Measurements from ENCODE around the gene ST7. TPM values are rescaled to one million over a fixed set of nuclear protein-coding genes. Genes with fewer than 3 reads are reported as not detected.

ST7 gene
- total RNA-seq, 1 donor from 2014 or later, result 22.1 TPM

DNA sequence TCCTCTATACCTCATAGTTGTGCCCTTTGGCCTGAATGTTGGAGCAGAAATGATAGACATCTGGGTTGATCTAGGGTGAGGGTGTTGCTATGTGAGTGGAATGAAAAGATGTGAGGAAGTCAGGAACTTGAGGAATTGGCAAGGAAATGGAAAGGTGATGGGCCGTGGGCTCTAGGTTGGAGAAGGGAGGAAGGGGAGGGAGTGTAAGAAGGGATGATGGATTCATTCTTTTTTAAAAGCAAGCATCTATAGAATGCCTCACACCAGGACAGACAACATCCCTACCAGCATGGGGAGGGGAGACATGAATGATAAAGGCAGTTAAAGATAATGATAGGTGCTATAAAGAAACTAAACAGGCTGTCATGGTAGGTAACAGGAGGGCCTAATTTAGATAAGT is 201.4 kb downstream of the ST7 start:
- no peak for DNase-seq (ENCODE audit: low spot score)

DNA sequence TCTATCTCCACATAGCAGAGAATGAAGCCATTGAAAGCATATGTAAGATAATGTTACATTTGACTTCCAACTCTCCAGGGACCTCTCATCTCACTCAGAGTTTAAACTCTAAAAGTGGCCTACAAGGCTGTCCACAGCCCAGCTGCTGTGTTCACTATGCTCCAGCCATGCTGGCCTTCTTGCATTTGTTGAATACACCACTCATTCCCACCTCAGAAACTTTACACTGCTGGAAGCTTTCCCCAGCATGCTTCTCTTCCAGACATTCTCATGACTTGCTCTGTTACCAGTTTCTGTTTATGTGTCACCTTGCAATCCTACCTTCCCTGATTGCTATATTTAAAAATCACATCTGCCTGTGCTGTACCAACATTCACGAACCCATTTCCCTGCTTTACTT is 202.4 kb downstream of the ST7 start:
- no peak for DNase-seq (ENCODE audit: low spot score)

DNA sequence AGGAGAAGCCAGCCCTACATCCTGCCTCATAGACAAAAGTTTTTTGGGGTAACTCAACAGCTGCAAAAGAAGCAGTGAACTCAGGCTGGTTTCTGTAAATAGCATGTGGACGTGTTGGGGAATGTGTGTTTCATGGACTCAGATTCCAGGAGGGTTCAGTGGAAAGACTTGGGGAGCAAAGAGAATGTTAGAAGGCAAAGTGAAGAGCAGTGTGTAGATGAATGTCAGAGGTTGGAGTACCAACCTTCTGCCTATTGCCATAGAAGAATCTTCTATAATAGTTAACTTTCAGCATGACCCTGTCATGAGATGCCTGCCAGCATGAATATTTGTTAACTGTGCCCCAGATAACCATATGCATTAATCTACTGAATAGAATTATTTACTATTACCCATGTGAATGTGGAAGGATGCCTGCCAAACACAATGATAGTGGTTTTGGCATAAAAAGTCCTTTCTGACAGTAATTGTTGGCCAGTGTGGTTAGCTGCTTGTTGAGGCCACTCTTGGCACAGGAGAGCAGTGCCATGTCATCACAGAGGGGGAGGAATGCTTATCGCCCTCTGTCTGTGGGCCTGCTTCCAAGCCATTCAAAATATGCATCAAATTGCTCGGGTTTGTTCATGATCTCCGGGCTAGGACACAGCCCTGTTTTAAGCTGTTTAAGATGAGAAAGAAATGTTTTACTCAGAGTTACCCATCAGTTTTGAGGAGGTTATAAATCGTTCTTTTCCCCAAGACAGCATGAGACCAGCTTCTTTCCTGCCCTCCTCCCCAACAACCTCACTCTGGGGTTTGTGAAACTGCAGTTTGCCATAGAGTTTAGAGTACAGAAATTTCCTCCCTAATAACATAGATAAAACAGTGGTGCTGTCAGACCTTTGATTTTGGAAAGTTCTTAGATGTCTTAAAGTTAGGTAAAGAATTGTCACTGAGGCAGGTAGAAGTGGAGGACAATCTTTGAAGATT is 204.2 kb downstream of the ST7 start:
- peak; percentile 16 for DNase-seq (ENCODE audit: low spot score)

DNA sequence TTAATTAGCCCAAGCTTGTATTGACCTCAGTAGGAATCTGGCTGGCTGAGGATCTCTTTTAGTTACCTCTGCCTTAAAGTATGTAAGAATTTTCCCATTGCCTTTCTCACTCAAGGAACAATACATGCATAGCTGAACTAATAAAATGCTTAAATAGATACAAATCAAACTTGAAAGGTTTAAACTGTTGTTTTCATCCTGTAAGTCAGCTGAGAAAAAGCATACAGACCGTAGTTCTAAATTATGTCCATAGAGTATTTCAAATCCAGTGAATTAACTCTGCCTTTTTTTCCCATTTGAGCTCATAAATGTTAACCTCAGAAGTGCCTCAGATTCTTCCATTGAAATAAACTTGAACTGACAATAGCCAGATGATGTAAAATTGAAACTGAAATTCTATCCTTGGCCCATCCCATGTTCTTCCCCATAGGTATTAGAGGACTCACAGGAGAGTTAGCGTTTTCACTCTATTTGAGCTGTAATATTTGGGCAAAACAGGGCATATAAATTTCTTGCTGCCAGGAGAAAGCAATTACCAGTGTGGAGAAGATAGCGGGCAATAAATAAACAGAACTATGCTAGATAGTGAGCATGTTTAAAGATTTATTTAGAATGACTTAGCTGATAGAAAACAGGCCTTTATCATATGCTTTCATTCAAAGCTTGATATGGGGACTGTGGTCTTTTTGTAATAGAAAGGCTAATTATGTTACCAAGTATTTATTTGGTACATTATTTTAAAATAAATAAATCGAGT is 205.8 kb downstream of the ST7 start:
- DNase-seq (ENCODE audit: low spot score), result no peak

DNA sequence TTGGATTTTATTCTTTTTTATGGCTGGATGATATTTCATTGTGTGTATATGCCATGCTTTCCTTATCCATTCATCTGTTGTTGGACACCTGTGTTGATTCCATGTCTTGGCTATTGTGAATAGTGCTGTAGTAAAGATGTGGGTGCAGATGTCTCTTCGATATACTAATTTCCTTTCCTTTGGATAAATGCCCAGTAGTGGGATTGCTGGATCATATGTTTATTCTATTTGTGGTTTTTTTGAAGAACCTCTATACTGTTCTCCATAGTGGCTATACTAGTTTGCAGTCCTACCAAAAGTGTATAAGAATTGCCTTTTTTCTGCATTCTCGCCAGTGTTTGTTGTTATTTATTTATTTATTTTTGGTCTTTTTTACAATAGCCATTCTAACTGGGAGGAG is 209.8 kb downstream of the ST7 start:
- no peak for DNase-seq (ENCODE audit: low spot score)

DNA sequence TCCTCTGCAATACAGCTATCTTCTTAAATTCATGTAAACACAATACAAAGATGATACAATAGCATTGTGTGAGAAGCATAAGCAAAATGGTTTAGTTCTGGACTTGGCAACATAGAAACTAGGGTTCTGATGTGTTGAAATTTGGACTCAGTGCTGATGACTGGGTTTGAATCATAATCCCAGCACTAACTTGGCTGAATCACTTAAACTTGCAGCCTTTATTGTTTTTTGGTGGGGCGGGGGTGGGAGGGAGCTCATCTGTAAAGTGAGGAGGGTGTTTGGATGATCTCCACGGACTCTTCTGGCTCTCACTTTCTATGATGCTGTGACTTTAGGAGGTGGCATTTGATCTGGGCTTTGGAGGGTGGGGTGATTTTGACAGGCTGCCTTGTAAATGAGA is 211.3 kb downstream of the ST7 start:
- no peak for DNase-seq (ENCODE audit: low spot score)

DNA sequence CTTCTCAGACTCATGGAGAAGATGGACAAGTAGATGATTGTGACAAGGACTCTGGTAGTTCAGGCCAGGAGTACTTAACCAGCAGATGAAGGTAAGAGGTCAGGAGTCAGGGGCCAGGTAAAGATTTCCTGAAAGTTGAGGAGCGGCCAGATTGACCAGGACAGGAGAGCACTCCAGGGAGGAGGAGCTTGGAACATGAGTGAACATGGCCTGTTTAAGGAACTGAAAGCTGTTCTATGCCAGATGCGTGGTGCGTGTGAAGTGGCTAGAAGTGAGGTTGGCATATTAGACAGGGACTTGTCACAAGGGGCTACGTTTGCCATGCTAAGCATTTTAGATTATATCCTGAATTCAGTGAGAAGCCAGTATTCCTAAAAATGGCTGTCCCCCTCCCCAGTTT is 212.4 kb downstream of the ST7 start:
- no peak for DNase-seq (ENCODE audit: low spot score)

DNA sequence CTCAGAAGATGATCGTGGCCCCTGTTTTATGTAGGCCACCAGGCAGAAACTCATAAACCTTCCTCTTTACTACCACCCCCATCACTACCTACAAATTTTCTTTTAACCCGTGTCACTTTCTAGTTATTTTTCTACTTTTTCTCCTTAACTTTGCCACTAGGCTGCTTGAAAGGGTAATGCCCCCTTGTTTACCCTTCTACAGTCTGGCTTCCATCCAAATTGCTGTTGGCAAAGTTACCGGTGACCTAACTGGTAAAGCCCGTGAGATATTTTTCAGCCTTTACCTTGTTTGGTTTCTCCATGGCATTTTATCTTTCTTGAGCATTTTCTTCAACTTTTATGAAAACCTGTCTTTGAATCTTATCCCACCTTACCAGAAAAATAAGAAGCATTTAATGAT is 216.6 kb downstream of the ST7 start:
- no peak for DNase-seq (ENCODE audit: low spot score)

DNA sequence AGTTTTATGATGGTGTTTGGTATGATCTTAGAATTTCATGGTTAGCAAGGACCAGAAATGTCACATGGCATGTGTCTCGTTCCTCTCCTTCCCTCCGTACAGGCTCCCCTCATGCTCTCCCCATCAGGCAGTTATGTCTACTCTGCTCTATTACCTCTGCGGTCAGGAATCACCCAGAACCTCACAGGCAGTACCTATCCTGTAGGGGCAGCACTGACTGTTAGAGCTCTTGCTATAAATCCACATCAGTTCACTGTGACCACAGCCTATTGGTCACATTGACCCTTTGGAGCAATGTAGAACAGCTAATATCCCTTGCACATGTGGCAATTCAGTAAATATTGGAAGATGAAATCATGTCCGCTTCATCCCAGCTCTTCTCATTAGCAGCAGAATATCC is 217.8 kb downstream of the ST7 start:
- DNase-seq (ENCODE audit: low spot score), result no peak

DNA sequence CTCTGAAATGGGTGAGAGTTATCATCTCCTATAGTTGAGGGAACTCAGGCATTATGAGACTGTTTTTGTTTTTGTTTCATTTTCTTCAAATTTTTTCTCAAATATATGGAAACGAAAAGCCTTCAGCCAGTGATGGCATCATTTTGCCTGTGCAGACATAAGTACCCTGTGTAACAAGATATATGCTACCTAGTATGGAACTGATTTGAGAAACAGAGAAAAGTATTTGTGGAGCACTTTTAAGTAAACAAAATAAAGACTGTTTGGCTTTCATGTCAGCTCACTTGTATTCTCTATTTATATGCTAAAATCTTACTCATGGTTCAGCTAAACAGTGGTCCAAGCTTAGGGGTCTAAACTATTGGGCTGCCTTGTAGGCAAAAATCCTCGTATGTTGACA is 219.0 kb downstream of the ST7 start:
- DNase-seq (ENCODE audit: low spot score), result no peak

DNA sequence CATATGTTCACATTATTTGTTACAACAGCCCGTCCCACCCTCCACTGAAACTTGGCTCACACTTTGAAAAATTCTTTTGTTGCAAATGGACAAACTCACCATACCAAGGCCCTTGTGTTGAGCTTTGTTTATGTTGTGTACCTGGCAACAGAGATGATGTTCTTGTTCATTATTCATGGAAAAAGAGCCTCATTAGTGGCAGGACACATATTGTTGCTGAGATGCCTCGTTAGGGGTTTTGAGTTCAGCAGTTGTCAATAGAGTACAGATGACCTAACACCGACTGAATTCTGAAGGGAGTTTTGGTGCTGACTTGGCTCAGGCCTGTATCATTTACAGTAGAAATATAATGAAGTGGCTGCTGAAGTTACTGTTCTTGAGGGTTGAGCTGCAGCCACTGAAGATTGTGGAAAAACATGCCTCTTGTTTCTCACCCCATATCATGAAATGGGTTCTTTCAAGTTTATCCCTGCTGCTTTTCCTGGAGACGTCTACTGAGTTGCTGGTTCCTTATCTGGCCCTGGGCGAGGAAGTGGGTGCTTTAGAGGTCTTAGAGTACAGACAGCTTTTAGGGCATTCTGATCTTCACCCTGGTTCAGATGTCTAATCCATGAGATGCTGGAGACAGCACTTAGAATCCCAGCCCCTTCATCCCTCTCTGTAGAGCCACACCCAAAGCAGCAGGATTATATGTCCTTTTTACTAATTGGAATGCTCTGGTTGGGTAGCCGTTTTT is 219.9 kb downstream of the ST7 start:
- no peak for DNase-seq (ENCODE audit: low spot score)

DNA sequence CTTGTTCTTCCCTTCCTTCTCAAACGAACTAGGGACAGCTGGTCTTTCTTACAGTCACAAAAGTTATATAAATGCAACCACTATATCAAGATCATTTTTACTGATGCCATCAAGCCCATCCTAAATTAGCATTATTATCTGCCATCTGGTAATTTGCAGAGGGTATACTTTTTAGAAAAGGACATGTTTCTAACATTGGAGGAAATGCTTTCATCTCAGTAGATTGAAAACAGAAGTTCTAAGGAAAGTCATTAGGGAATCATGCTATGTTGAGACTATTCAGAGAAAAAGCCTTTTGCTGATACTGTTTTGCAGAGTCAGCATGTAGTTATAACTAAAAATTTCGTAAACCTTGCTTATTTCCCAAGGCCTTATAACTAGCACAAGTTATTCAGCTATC is 222.9 kb downstream of the ST7 start:
- no peak for DNase-seq (ENCODE audit: low spot score)

DNA sequence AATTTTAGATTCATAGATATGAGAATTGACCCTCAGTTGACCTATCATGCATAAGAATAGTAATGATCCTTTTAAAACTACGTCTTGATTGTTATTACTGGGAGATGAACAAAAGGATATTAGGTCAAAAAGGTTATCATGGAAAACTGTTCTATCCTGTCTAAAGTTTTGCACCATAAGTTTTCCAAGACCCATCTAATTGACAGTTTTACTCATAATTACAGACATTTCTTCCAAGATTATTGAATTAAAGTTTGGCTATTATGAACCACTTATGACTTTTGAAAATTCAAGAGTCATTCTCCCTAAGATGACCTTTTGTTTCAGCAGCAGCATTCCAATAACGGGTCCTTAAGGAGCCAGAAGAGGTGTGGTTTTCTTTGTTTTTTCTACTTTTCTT is 225.3 kb downstream of the ST7 start:
- DNase-seq (ENCODE audit: low spot score), result no peak

DNA sequence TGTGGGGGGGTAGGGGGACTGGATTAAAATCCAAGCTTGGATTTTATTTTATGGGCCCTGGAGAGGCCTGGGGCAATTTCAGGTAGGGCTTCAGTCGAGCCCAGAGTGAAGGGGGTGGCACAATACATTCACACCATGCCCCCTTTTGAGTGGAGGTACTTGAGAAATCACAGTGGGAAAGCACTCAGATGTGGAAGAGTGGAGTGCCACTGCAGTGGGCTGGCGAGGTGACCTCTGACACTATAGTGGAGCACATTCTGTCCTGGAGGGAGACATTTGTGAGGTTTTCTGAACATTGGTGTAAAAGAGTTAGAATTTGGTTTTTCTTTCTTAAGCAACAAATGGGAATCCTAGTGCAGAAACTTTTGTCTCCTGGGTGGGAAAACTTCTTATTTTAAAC is 226.4 kb downstream of the ST7 start:
- DNase-seq (ENCODE audit: low spot score), result no peak

DNA sequence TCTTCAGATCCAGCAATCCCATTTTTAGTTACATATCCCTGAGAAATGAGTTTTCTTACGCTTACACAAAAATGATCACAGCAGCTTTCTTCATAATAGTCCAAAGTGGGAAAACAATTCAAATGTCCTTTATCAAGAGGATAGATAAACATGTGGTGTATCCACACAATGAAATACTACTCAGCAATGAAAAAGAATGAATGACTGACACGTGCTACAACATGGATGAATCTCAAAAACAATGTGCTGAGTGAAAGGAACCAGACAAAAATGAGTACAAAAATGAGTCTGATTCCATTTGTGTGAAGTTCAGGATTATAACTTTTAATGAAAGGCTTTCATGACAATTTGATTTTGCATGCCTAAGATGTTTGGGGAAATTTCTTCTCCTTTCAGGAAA is 230.4 kb downstream of the ST7 start:
- DNase-seq (ENCODE audit: low spot score), result no peak

DNA sequence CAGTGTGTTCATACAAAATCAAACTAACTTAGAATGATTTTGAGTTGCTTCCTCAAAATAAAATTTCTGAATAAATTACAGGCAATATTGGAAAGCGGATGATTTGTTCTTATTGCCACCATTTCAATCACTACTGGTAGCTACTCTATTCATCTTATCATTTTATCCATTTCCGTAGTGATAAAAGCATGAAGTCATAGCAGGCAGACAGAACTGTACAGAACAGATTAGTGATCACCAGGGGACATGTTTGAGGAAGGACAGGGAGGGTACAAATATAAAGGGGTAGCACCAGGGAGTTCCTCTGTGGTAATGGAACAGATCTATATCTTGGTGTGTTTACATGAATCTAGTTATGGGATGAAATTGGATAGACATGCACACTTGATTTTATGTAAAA is 231.1 kb downstream of the ST7 start:
- DNase-seq (ENCODE audit: low spot score), result no peak

DNA sequence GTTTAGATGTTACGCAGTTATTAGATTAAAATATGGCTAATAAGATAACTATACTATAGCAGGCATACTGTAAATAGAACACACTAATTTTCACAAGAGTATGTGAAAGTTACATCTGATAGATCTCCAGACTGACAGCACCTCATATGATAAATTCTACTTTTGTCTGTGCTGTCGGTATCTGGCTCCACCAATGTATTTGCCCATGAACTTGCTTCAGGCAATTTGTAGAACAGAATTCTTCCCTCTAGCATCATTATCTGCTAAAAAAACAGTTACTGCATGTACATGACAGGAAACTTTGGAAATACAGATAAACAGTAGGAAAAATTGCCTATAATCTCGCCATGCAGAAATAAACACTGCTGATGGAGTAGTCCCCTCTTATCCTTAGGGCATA is 231.8 kb downstream of the ST7 start:
- no peak for DNase-seq (ENCODE audit: low spot score)

DNA sequence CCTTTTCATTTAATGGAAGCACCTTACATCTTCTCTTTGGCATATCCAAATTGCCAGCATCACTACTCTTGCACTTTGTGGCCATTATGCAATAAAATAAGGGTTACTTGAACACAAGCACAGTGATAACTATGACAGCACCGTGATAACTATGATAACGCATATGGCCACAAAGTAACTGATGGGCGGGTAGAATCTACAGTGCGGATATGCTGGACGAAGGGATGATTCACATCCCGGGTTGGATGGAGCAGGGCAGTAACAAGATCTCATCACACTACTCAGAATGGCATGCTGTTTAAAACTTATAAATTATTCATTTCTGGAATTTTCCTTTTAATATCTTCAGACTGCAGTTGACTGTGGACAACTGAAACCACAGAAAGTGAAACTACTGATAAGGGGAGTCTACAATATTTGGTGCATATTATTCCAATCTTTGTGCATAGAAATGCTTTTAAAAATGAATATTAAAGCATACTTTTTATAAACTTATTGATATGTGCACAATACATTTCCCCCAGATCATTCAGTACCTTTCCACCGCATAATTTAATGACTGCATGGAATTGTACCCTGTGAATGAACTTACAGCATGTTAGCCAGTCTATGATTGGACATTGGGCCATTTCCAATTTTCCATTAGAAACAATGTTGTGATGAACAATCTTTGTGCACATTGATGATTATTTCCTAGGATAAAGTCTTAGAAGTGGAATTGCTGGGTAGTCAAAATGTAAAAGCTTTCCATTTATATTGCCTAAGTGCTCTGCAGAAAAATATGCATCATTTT is 233.1 kb downstream of the ST7 start:
- DNase-seq (ENCODE audit: low spot score), result no peak

DNA sequence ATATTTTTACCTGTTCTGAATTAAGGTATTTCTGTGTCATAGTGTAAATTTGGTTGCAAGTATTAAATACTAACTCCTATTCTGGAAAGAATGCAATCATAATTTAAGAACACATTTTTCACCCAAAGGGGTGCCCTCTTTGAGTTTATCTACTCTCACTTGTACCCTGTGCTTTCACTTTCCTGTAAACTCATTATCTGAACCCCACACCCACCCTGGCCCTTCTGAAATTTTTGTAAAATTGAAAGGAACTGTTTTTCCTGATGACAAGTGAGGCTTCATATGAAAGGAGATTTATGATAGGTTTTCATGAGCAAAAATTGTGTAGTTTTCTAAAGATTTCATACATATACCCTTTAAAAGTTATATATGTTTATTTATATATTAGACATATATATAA is 235.1 kb downstream of the ST7 start:
- no peak for DNase-seq (ENCODE audit: low spot score)

DNA sequence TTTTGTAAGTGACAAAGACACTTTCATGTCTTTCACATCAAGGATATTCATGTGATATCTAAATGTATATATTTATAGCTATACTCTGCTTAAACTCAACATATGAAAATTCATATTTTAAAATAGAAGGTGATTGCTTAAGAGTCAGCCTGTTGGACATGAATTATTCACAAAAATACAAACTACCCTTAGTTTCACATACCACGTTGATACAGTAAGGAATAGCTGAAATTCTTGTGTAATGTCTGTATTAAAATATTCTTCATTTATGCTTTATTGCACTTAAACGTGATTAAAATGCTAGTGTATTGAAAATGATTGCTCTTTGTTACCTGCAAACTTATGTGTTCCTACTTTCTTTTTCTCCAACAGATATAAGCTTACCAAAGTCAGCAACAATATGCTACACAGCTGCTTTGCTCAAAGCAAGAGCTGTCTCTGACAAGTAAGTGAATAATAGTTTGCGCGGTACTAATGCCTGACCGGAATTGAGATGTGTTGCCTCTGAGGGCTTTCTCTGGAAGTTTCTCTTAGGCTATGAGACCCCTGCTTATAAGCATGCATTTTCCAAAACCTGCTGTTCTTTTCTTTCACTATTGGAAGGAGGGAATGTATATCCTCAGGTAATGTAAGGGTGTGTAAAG is 235.8 kb downstream of the ST7 start:
- no peak for DNase-seq (ENCODE audit: low spot score)

DNA sequence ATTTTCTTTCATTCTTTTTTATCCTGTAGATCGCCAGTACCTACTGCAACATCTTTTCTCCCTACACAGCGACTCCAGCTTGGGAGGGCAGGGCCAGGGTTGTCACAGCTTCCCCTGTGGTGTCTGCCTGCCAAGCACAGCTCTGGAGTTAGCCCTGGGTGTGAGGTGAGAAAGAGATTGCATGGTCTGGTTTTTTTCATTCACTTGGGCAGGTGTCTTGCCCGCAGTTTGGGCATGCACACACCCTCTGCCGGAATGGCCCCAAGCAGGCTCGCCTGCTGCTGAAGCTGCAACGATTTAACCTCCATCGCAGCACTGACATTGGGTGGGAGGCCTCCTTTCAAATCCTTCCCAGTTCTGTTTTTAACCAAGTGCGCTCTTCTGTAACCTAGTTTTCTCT is 236.8 kb downstream of the ST7 start:
- DNase-seq (ENCODE audit: low spot score), result no peak
